Measurements from ENCODE around the gene PTGS2.
A peak's percentile ranks its signal among the peaks of the same experiment; 100 is the strongest.
"Not testable (repeated sequence)": the region's sequence is repeated elsewhere in the genome, so short reads cannot be mapped to it uniquely, and the experiment has no call there.

The PTGS2 gene

DNA sequence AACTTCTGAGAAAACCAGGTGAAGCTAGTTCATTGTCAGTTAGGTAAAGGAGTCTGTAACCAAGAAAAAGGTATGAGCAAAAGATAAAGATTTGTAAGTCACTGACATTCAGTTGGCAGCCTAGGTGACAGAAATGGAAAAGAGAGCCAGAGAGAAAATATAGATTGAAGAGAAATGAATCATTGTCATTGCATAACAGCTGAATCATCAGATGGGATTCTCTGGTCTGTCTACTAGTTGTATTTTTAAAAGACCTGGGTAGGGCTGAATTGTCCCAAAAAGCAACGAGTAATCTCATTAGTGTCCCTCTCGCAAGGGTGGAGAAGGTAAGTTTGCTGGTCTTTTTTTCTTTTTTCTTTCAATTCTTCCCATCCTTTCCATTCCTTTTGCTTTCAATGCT lies 36.6 kb downstream of the PTGS2 start:
- POLR2A ChIA-PET, result no interaction called here
- H3K4me1 ChIP-seq (ENCODE audit: control insufficient read depth, insufficient read depth, low read length), result no peaks in the 10 kb centered on the region
- H3K36me3 ChIP-seq (ENCODE audit: control insufficient read depth in 2 of 2, insufficient read depth in 1 of 2, low read length in 2 of 2), result no peaks in the 10 kb centered on the region
- TF ChIP-seq SP7 (tag by site-specific recombination; IDR thresholded peaks at IDR 0.05) (no peak), ZEB2 (tag by site-specific recombination; IDR thresholded peaks at IDR 0.05) (no peak), SALL2 (tag by site-specific recombination; IDR thresholded peaks at IDR 0.05; ENCODE audit: borderline replicate concordance) (no peak), REPIN1 (tag by site-specific recombination; IDR thresholded peaks at IDR 0.05; ENCODE audit: low read depth) (no peak), ZNF660 (tag by site-specific recombination; IDR thresholded peaks at IDR 0.05) (no peak), ZNF416 (tag by site-specific recombination; IDR thresholded peaks at IDR 0.05) (no peak), ZNF266 (tag by site-specific recombination; IDR thresholded peaks at IDR 0.05; ENCODE audit: low read depth) (no peak), KLF7 (tag by site-specific recombination; IDR thresholded peaks at IDR 0.05; ENCODE audit: borderline replicate concordance) (no peak), ZNF138 (tag by site-specific recombination; IDR thresholded peaks at IDR 0.05; ENCODE audit: borderline replicate concordance) (no peak), PRDM1 (tag by site-specific recombination; IDR thresholded peaks at IDR 0.05) (no peak), ZNF311 (tag by site-specific recombination; IDR thresholded peaks at IDR 0.05; ENCODE audit: borderline replicate concordance) (no peak), ZNF175 (tag by site-specific recombination; IDR thresholded peaks at IDR 0.05) (no peak)
- TF ChIP-seq, protein P1, sequence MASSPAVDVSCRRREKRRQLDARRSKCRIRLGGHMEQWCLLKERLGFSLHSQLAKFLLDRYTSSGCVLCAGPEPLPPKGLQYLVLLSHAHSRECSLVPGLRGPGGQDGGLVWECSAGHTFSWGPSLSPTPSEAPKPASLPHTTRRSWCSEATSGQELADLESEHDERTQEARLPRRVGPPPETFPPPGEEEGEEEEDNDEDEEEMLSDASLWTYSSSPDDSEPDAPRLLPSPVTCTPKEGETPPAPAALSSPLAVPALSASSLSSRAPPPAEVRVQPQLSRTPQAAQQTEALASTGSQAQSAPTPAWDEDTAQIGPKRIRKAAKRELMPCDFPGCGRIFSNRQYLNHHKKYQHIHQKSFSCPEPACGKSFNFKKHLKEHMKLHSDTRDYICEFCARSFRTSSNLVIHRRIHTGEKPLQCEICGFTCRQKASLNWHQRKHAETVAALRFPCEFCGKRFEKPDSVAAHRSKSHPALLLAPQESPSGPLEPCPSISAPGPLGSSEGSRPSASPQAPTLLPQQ (tag by site-specific recombination; IDR thresholded peaks at IDR 0.05), result no peak
- no peak overlapping the region for H3K4me3 ChIP-seq (ENCODE audit: low read depth, low read length)
- CTCF ChIA-PET, result interaction anchor here (0.8 kb wide), 1 partner anchor 8 kb away, joined by 3 read pairs; no protein-coding TSS in a partner anchor
- H3K27ac ChIP-seq (ENCODE audit: extremely low read depth, low read depth, low read length), result no peak overlapping the region
- H3K9me3 ChIP-seq (ENCODE audit: control insufficient read depth, insufficient read depth, low read depth, low read length), result no peaks in the 10 kb centered on the region

DNA sequence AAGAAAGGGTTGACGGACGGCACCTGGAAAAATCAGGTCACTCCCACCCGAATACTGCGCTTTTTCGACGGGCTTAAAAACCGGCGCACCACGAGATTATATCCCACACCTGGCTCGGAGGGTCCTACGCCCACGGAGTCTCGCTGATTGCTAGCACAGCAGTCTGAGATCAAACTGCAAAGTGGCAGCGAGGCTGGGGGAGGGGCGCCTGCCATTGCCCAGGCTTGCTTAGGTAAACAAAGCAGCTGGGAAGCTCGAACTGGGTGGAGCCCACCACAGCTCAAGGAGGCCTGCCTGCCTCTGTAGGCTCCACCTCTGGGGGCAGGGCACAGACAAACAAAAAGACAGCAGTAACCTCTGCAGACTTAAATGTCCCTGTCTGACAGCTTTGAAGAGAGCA lies 42.7 kb downstream of the PTGS2 start:
- H3K9me3 ChIP-seq (ENCODE audit: control insufficient read depth, insufficient read depth, low read depth, low read length); H3K4me3 ChIP-seq (ENCODE audit: low read depth, low read length); CTCF ChIA-PET; H3K36me3 ChIP-seq (ENCODE audit: control insufficient read depth in 2 of 2, insufficient read depth in 1 of 2, low read length in 2 of 2); H3K27ac ChIP-seq (ENCODE audit: extremely low read depth, low read depth, low read length); H3K4me1 ChIP-seq (ENCODE audit: control insufficient read depth, insufficient read depth, low read length); POLR2A ChIA-PET: not testable (repeated sequence)
- TF ChIP-seq ZFP69B (tag by site-specific recombination; IDR thresholded peaks at IDR 0.05) (peak; percentile 49; the same call in 1 of the 2 replicates), KLF1 (tag by site-specific recombination; IDR thresholded peaks at IDR 0.05) (0 out of 2 replicates have a peak, but pooled peaks have one; percentile 31), FEZF1 (tag by site-specific recombination; IDR thresholded peaks at IDR 0.05) (peak; percentile 81)

DNA sequence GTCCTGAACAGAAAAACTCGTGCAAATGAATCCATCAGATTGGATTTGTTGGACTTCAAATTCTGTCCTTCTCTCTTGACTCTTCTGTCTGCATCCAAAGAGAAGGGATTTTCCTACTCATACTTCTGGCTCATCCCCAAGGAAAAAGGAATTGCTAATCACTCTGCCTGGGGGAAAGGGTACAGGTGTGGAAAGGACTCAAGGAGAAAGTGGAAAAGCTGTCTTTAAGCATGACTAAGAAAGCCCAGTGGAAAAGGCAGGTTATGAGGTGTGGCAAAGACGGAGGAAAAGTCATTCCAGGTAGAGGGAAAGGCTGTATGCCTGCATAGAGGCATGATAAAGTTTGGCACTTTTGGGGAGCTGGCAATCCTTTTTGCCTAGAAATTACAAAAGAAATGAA lies 43.4 kb downstream of the PTGS2 start:
- CTCF ChIA-PET, result no interaction called here
- no peak overlapping the region for H3K27ac ChIP-seq (ENCODE audit: extremely low read depth, low read depth, low read length)
- TF ChIP-seq IKZF3 (tag by site-specific recombination; IDR thresholded peaks at IDR 0.05) (no peak), PRDM1 (tag by site-specific recombination; IDR thresholded peaks at IDR 0.05) (peak; percentile 45; the same call in 1 of the 2 replicates), SALL2 (tag by site-specific recombination; IDR thresholded peaks at IDR 0.05; ENCODE audit: borderline replicate concordance) (no peak)
- TF ChIP-seq, protein P2, sequence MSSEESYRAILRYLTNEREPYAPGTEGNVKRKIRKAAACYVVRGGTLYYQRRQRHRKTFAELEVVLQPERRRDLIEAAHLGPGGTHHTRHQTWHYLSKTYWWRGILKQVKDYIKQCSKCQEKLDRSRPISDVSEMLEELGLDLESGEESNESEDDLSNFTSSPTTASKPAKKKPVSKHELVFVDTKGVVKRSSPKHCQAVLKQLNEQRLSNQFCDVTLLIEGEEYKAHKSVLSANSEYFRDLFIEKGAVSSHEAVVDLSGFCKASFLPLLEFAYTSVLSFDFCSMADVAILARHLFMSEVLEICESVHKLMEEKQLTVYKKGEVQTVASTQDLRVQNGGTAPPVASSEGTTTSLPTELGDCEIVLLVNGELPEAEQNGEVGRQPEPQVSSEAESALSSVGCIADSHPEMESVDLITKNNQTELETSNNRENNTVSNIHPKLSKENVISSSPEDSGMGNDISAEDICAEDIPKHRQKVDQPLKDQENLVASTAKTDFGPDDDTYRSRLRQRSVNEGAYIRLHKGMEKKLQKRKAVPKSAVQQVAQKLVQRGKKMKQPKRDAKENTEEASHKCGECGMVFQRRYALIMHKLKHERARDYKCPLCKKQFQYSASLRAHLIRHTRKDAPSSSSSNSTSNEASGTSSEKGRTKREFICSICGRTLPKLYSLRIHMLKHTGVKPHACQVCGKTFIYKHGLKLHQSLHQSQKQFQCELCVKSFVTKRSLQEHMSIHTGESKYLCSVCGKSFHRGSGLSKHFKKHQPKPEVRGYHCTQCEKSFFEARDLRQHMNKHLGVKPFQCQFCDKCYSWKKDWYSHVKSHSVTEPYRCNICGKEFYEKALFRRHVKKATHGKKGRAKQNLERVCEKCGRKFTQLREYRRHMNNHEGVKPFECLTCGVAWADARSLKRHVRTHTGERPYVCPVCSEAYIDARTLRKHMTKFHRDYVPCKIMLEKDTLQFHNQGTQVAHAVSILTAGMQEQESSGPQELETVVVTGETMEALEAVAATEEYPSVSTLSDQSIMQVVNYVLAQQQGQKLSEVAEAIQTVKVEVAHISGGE (tag by site-specific recombination; conservative IDR thresholded peaks at IDR 0.05; ENCODE audit: low read depth), result no peak
- no peaks in the 10 kb centered on the region for H3K4me1 ChIP-seq (ENCODE audit: control insufficient read depth, insufficient read depth, low read length)
- no peaks in the 10 kb centered on the region for H3K9me3 ChIP-seq (ENCODE audit: control insufficient read depth, insufficient read depth, low read depth, low read length)
- POLR2A ChIA-PET, result no interaction called here
- no peaks in the 10 kb centered on the region for H3K36me3 ChIP-seq (ENCODE audit: control insufficient read depth in 2 of 2, insufficient read depth in 1 of 2, low read length in 2 of 2)
- no peak overlapping the region for H3K4me3 ChIP-seq (ENCODE audit: low read depth, low read length)
